NCI-H524 treated with DMSO at 0.1 percent for 48 hours (cell line): Measurements from ENCODE around the gene SLC1A4.

Source experiments
- DNase-seq: peaks from one replicate; lab custom pipeline; 2025; lab: John Stamatoyannopoulos, UW

SLC1A4 gene

GRCh38 chr2:65054749-65055421, 65.7 kb downstream of the SLC1A4 start:
- no peak for DNase-seq

GRCh38 chr2:65055422-65056214, 66.4 kb downstream of the SLC1A4 start:
- no peak for DNase-seq

- peak; percentile 81 for DNase-seq
Observed at GRCh38 chr2:65056215-65057053, 67.2 kb downstream of the SLC1A4 start, which contains the start of gene CEP68. Gene CEP68, plus strand, starts transcription at chr2:65056416. Its CDS starts 13,029 bp downstream, at chr2:65069445.

- DNase-seq: no peak
Observed at GRCh38 chr2:65057054-65057375, 67.8 kb downstream of the SLC1A4 start.

GRCh38 chr2:65057391-65058052, 68.3 kb downstream of the SLC1A4 start:
- DNase-seq: no peak

- no peak for DNase-seq
Observed at GRCh38 chr2:65059071-65059470, 69.9 kb downstream of the SLC1A4 start.

- DNase-seq: no peak
Observed at GRCh38 chr2:65061146-65061909, 72.1 kb downstream of the SLC1A4 start.

GRCh38 chr2:65061910-65062339, 72.7 kb downstream of the SLC1A4 start:
- no peak for DNase-seq

GRCh38 chr2:65062843-65063825, 73.9 kb downstream of the SLC1A4 start:
- no peak for DNase-seq

- peak; percentile 91 for DNase-seq
Observed at GRCh38 chr2:65064728-65065552, 75.7 kb downstream of the SLC1A4 start.

- DNase-seq: no peak
Observed at GRCh38 chr2:65067806-65068553, 78.8 kb downstream of the SLC1A4 start.

GRCh38 chr2:65069439-65069824, 80.2 kb downstream of the SLC1A4 start:
- DNase-seq: no peak

- no peak for DNase-seq
Observed at GRCh38 chr2:65070172-65070830, 81.1 kb downstream of the SLC1A4 start.

- no peak for DNase-seq
Observed at GRCh38 chr2:65070856-65071255, 81.7 kb downstream of the SLC1A4 start.

GRCh38 chr2:65071499-65072180, 82.4 kb downstream of the SLC1A4 start:
- DNase-seq: no peak

GRCh38 chr2:65072181-65072970, 83.2 kb downstream of the SLC1A4 start:
- no peak for DNase-seq
